MM.1S (cell line): ENCODE measurements around the gene C8G.

Experiments
- DNase-seq: peaks from one replicate; pipeline ENCODE4 v3.0.0-alpha.2; 2015
- H2AFZ ChIP-seq: fragments of 300-600 bp; sonication (generic); 2 replicates; pipeline ENCODE4 v1.6.0; 2016; ENCODE audit warnings: antibody characterized with exemption, low read length
- H3F3A ChIP-seq: fragments of 300-600 bp; sonication (generic); 2 replicates; pipeline ENCODE4 v1.6.1; 2016; ENCODE audit warnings: mild to moderate bottlenecking, antibody characterized with exemption, low read length, moderate library complexity, mixed read lengths; ENCODE audit not compliant: insufficient read depth
- H3K27ac ChIP-seq: fragments of 300-600 bp; sonication (generic); 2 replicates; pipeline ENCODE4 v1.5.1; 2016; ENCODE audit warnings: mild to moderate bottlenecking, low read length
- H3K27me3 ChIP-seq: fragments of 300-600 bp; sonication (generic); replicated peaks from 2 replicates; pipeline ENCODE4 v1.6.0; 2016; ENCODE audit warnings: low read length; ENCODE audit not compliant: insufficient read depth
- H3K36me3 ChIP-seq: fragments of 300-600 bp; sonication (generic); replicated peaks from 2 replicates; pipeline ENCODE4 v1.6.1; 2016; ENCODE audit warnings: mild to moderate bottlenecking, low read length, mixed read lengths; ENCODE audit not compliant: insufficient read depth
- H3K4me1 ChIP-seq: fragments of 300-600 bp; sonication (generic); 2 replicates; pipeline ENCODE4 v1.6.1; 2016; ENCODE audit warnings: low read length, mixed read lengths
- H3K4me2 ChIP-seq: fragments of 300-600 bp; sonication (generic); 2 replicates; pipeline ENCODE4 v1.6.0; 2016; ENCODE audit warnings: low read depth, low read length
- H3K4me3 ChIP-seq: fragments of 300-600 bp; sonication (generic); 2 replicates; pipeline ENCODE4 v1.5.1; 2016; ENCODE audit warnings: low read length, mixed read lengths
- H3K79me2 ChIP-seq: fragments of 300-600 bp; sonication (generic); 2 replicates; pipeline ENCODE4 v1.6.1; 2016; ENCODE audit warnings: mixed run types, low read length, mixed read lengths
- H3K9ac ChIP-seq: fragments of 300-600 bp; sonication (generic); 2 replicates; pipeline ENCODE4 v1.6.1; 2016; ENCODE audit warnings: low read length, mixed read lengths
- H3K9me2 ChIP-seq: fragments of 300-600 bp; sonication (generic); replicated peaks from 2 replicates; pipeline ENCODE4 v1.6.1; 2016; ENCODE audit warnings: mild to moderate bottlenecking, low read length, mixed read lengths; ENCODE audit not compliant: insufficient read depth
- H3K9me3 ChIP-seq: fragments of 300-600 bp; sonication (generic); replicated peaks from 2 replicates; pipeline ENCODE4 v1.6.1; 2016; ENCODE audit warnings: mild to moderate bottlenecking, low read length, mixed read lengths; ENCODE audit not compliant: insufficient read depth
- H4K20me1 ChIP-seq: fragments of 300-600 bp; sonication (generic); 2 replicates; pipeline ENCODE4 v1.6.1; 2016; ENCODE audit warnings: mild to moderate bottlenecking, low read length, moderate library complexity, mixed read lengths; ENCODE audit not compliant: insufficient read depth
- CTCF ChIP-seq: fragments of 300-600 bp; sonication (generic); IDR thresholded peaks from 2 replicates; pipeline ENCODE4 v1.5.1; 2016; ENCODE audit warnings: antibody characterized with exemption, low read length, mixed read lengths
- EZH2 ChIP-seq: fragments of 300-600 bp; sonication (generic); optimal IDR thresholded peaks from 2 replicates; pipeline ENCODE3; 2017; ENCODE audit warnings: low read depth, mild to moderate bottlenecking, antibody characterized with exemption, low read length, mixed read lengths
- EZH2phosphoT487 ChIP-seq: fragments of 300-600 bp; sonication (generic); IDR thresholded peaks from 2 replicates; pipeline ENCODE4 v1.6.1; 2018; ENCODE audit warnings: antibody characterized with exemption, low read length

The C8G gene

GRCh38 chr9:136935651-136936050 is 9.4 kb upstream of the C8G start:
- Histone ChIP-seq H3F3A (0 out of 2 replicates have a peak, but pooled peaks cover 4% of the 10 kb centered on the region), H3K9me2 (no peaks in the 10 kb centered on the region), H3K36me3 (no peaks in the 10 kb centered on the region; the same call in 1 of the 2 replicates), H3K27me3 (no peaks in the 10 kb centered on the region), H3K9me3 (no peaks in the 10 kb centered on the region), H4K20me1 (0 out of 2 replicates have a peak, but pooled peaks cover 3% of the 10 kb centered on the region), H3K9ac (no peak overlapping the region), H3K4me1 (no peaks in the 10 kb centered on the region), H2AFZ (no peak overlapping the region), H3K79me2 (no peaks in the 10 kb centered on the region), H3K4me3 (no peak overlapping the region), H3K4me2 (no peak overlapping the region), H3K27ac (no peak overlapping the region)
- no peak for DNase-seq
- no peak for TF ChIP-seq CTCF
- TF ChIP-seq EZH2phosphoT487: no peak
- TF ChIP-seq EZH2: no peak

GRCh38 chr9:136936645-136937170 is 8.3 kb upstream of the C8G start:
- no peaks in the 10 kb centered on the region for H3K9me2 ChIP-seq
- no peak for TF ChIP-seq EZH2phosphoT487
- TF ChIP-seq EZH2: no peak
- no peak for TF ChIP-seq CTCF
- H3K4me1 ChIP-seq: no peaks in the 10 kb centered on the region
- no peaks in the 10 kb centered on the region for H3K27me3 ChIP-seq
- 0 out of 2 replicates have a peak, but pooled peaks cover 3% of the 10 kb centered on the region for H4K20me1 ChIP-seq
- no peak overlapping the region for H2AFZ ChIP-seq
- peaks cover 6% of the 10 kb centered on the region for H3K79me2 ChIP-seq
- H3K9me3 ChIP-seq: no peaks in the 10 kb centered on the region
- peaks cover 6% of the 10 kb centered on the region for H3K36me3 ChIP-seq
- no peak for DNase-seq
- no peak overlapping the region for H3K4me3 ChIP-seq
- no peak overlapping the region for H3K9ac ChIP-seq
- 0 out of 2 replicates have a peak, but pooled peaks cover 4% of the 10 kb centered on the region for H3F3A ChIP-seq
- no peak overlapping the region for H3K27ac ChIP-seq
- H3K4me2 ChIP-seq: no peak overlapping the region

- Histone ChIP-seq H3K36me3 (peaks cover 13% of the 10 kb centered on the region), H4K20me1 (0 out of 2 replicates have a peak, but pooled peaks cover 3% of the 10 kb centered on the region)
Observed at GRCh38 chr9:136937186-136938001, 7.6 kb upstream of the C8G start.

More at GRCh38 chr9:136937186-136938001, 7.6 kb upstream of the C8G start:
- Histone ChIP-seq H3K4me1 (no peaks in the 10 kb centered on the region), H3K4me3 (no peak overlapping the region), H3K9me2 (no peaks in the 10 kb centered on the region), H3K4me2 (no peak overlapping the region), H2AFZ (no peak overlapping the region), H3K27me3 (no peaks in the 10 kb centered on the region), H3K27ac (no peak overlapping the region), H3K9ac (no peak overlapping the region), H3K79me2 (peaks cover 12% of the 10 kb centered on the region), H3K9me3 (no peaks in the 10 kb centered on the region), H3F3A (0 out of 2 replicates have a peak, but pooled peaks cover 4% of the 10 kb centered on the region)
- TF ChIP-seq CTCF (no peak), EZH2 (no peak), EZH2phosphoT487 (no peak)
- DNase-seq: no peak
